GM10248 (cell line): ENCODE measurements around the gene C10orf120.

Experiments used
- CTCF ChIA-PET: fragments of 300-600 bp; sonication (Branson Sonifier 250); formaldehyde crosslinking; extraction: SDS; loops from one replicate; lab custom pipeline; 2021; ENCODE audit warnings: antibody characterized with exemption; lab: Yijun Ruan, JAX
- POLR2A ChIA-PET: fragments of 350-650 bp; sonication (Branson Sonifier 250); formaldehyde crosslinking; extraction: SDS; loops from one replicate; lab custom pipeline; 2020; ENCODE audit warnings: antibody characterized with exemption; lab: Yijun Ruan, JAX
- DNase-seq: peaks from one replicate; pipeline ENCODE4 v3.0.0; 2012; ENCODE audit errors: extremely low spot score
- CTCF ChIP-seq: IDR thresholded peaks from 2 replicates; pipeline ENCODE4 v1.5.1; 2012; ENCODE audit warnings: mild to moderate bottlenecking, low read depth; ENCODE audit errors: extremely low read depth, missing control alignments, control extremely low read depth

The C10orf120 gene

GRCh38 chr10:122733931-122734665 lies 34.5 kb upstream of the C10orf120 start:
- POLR2A ChIA-PET: no interaction called here
- no peak for TF ChIP-seq CTCF
- CTCF ChIA-PET: no interaction called here
- DNase-seq: no peak

GRCh38 chr10:122733443-122733842 lies 33.8 kb upstream of the C10orf120 start:
- no peak for TF ChIP-seq CTCF
- POLR2A ChIA-PET: no interaction called here
- no peak for DNase-seq
- CTCF ChIA-PET: no interaction called here

- CTCF ChIA-PET: no interaction called here
- POLR2A ChIA-PET: no interaction called here
- no peak for TF ChIP-seq CTCF
- no peak for DNase-seq
These were observed 30.6 kb upstream of the C10orf120 start for GRCh38 chr10:122730238-122730637.

- ChIA-PET POLR2A (no interaction called here), CTCF (no interaction called here)
- no peak for TF ChIP-seq CTCF
- DNase-seq: no peak
These were observed 29.5 kb upstream of the C10orf120 start for GRCh38 chr10:122729126-122729525.

GRCh38 chr10:122727426-122727825 lies 27.8 kb upstream of the C10orf120 start:
- CTCF ChIA-PET: interaction anchor here (0.8 to 1.5 kb wide), 2 partner anchors 79 to 162 kb away, joined by 3 read pairs; no protein-coding TSS in a partner anchor
- POLR2A ChIA-PET: no interaction called here
- no peak for TF ChIP-seq CTCF
- no peak for DNase-seq

- ChIA-PET POLR2A (no interaction called here), CTCF (no interaction called here)
- no peak for DNase-seq
- no peak for TF ChIP-seq CTCF
These were observed 26.1 kb upstream of the C10orf120 start for GRCh38 chr10:122725768-122726167.

GRCh38 chr10:122725006-122725405 lies 25.4 kb upstream of the C10orf120 start:
- ChIA-PET CTCF (no interaction called here), POLR2A (no interaction called here)
- DNase-seq: no peak
- no peak for TF ChIP-seq CTCF
